GM12864 (cell line): ENCODE measurements around the gene CBX8.

ENCODE experiments used
- DNase-seq: peaks from one replicate; pipeline ENCODE4 v3.0.0-alpha.2; 2011; ENCODE audit warnings: low read depth
- H3K4me3 ChIP-seq: 2 replicates; pipeline ENCODE4 v1.5.1; 2011; ENCODE audit warnings: mild to moderate bottlenecking, low read depth, low read length, control low read depth
- TF ChIP-seq, protein P1 (sequence below): IDR thresholded peaks from 2 replicates; pipeline ENCODE4 v1.5.1; 2011; ENCODE audit warnings: low read depth, mild to moderate bottlenecking, moderate library complexity, low read length, control low read depth, inconsistent platforms; ENCODE audit errors: missing control alignments

The CBX8 gene

DNA sequence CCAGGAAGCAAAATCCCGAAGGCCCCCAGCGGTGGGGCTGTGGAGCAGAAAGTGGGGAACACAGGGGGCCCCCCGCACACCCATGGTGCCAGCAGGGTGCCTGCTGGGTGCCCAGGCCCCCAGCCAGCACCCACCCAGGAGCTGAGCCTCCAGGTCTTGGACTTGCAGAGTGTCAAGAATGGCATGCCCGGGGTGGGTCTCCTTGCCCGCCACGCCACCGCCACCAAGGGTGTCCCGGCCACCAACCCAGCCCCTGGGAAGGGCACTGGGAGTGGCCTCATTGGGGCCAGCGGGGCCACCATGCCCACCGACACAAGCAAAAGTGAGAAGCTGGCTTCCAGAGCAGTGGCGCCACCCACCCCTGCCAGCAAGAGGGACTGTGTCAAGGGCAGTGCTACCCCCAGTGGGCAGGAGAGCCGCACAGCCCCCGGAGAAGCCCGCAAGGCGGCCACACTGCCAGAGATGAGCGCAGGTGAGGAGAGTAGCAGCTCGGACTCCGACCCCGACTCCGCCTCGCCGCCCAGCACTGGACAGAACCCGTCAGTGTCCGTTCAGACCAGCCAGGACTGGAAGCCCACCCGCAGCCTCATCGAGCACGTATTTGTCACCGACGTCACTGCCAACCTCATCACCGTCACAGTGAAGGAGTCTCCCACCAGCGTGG is 12.4 kb downstream of the CBX8 start:
- no peak overlapping the region for H3K4me3 ChIP-seq
- TF ChIP-seq, protein P1, sequence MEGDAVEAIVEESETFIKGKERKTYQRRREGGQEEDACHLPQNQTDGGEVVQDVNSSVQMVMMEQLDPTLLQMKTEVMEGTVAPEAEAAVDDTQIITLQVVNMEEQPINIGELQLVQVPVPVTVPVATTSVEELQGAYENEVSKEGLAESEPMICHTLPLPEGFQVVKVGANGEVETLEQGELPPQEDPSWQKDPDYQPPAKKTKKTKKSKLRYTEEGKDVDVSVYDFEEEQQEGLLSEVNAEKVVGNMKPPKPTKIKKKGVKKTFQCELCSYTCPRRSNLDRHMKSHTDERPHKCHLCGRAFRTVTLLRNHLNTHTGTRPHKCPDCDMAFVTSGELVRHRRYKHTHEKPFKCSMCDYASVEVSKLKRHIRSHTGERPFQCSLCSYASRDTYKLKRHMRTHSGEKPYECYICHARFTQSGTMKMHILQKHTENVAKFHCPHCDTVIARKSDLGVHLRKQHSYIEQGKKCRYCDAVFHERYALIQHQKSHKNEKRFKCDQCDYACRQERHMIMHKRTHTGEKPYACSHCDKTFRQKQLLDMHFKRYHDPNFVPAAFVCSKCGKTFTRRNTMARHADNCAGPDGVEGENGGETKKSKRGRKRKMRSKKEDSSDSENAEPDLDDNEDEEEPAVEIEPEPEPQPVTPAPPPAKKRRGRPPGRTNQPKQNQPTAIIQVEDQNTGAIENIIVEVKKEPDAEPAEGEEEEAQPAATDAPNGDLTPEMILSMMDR = no peak
- DNase-seq = no peak

DNA sequence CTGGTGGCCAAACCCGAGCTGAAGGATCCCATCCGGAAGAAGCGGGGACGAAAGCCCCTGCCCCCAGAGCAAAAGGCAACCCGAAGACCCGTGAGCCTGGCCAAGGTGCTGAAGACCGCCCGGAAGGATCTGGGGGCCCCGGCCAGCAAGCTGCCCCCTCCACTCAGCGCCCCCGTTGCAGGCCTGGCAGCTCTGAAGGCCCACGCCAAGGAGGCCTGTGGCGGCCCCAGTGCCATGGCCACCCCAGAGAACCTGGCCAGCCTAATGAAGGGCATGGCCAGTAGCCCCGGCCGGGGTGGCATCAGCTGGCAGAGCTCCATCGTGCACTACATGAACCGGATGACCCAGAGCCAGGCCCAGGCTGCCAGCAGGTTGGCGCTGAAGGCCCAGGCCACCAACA is 13.0 kb downstream of the CBX8 start:
- H3K4me3 ChIP-seq = no peak overlapping the region
- no peak for DNase-seq
- TF ChIP-seq, protein P1 = no peak

DNA sequence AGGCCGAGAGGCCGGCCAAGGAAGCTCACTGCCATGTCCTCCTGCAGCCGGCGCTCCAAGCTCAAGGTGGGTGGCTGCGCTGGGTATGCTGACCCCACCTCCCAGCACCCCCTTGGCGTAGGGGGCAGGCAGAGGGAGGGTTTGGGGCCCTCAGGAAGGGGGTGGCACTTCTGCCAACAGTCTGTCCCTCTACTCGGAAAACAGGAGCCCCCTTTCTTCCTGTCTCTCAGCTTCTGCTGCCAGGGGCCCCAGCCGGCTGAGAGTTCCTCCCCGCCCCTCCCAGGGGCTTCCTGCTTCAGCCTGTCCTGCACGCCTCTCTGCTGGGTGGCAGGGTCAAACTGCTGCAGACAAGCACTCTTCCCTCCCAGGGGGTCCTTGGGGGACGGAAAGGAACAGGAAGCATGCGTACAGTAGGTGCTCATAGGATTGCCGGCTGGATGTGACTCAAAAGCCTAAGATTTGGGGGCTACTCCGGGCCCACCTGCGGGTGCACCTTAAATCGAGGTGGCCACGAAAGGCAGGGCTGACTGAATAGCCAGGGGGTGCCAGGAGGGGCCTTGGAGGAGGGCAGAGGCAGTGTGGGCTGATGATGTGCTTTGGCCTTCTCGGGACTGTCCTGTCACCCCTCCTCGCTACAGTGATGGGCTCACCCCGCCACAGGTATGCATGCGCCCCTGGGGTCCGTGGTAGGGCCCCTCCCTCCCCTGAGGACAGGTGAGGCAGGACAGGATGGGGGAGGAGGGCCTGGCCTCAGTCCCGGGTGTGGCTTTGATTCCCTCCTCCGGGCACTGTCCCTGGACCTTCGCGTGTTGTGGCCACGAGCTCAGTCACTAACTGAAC is 14.9 kb downstream of the CBX8 start:
- TF ChIP-seq, protein P1 = no peak
- DNase-seq = no peak
- no peak overlapping the region for H3K4me3 ChIP-seq

DNA sequence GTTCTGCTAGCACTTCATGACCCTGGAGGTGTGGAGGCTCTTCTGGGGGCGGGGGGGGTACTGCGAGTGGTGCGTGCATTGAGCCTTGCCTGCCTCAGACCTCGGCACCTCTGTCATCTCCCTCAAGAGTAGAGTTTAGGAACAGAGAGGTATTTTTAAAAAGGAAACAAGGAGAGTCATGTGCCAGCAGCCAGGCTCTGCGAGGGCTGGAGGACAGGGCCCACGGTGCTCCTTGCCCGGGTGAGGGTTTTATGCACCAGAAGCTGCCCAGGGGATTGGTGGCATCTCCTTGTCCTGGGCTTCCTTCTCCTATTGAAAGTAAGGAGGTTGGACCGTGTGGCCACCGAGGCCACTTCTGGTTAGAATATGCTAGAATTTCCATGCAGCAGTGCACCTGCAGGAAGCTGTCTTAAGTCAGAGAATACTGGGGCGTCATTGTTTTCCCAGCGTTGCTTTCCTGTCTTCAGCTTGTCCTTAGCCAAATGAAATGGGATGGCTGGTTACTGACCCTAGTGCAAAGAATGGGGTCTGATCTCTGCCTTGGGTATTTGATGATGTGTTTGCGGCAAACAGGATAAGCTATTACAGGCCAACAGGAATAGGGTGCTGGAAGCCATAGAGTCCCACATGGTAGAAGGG is 15.7 kb downstream of the CBX8 start:
- TF ChIP-seq, protein P1 = no peak
- H3K4me3 ChIP-seq = no peak overlapping the region
- no peak for DNase-seq

DNA sequence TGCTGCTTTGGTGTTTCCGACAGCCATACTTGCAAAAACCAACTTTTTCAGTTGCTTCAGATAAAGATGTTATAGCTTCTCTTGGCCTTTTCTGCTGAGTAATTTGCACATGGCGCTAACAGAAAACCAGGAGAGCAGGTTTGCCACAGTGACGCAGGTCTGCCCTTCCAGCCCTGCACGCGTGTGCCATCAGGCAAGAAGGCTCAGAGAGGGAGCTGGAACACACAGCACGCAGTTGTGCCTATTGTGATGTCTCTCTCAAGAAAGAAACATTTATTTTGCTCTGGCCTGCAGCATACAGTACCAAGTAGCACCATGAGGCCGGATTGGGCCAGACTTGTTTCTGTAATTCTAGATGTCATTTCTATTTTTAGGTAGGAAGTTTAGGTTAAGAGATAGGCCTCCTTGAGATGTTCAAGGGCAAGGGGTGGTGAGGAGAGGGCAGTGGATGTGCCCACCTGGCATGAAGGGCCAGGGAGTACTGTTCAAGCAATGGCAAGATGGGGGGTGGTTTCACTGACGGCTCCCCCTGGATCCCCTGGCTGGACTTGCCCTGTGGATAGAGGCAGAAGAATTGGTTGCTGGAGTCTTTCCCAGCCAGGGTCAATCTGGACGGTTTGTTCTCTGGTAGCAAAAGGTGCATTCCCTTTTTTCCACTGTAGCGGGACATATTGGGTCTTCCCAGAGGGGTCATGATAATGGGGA is 17.1 kb downstream of the CBX8 start:
- TF ChIP-seq, protein P1 = no peak
- no peak for DNase-seq
- no peak overlapping the region for H3K4me3 ChIP-seq

DNA sequence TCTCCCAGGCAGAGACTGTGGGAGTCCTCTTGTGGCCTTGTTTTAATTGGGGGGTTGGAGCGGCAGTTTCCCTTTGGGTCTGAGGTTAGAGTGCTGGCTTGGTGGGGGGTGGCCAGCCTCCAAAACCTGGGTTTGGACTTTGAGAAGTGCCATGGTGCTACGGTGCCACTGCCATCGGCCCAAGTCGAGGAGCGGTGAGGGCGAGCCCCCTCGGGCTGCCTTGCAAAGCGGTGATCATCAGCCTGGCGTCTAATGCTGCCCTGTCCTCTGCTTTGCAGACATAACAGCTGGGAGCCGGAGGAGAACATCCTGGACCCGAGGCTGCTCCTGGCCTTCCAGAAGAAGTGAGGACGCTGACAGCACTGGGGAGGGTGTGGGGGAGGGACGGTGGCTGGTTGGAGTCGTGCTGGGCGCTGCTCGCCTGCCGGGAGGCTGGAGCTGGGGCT is 17.8 kb downstream of the CBX8 start:
- no peak for DNase-seq
- TF ChIP-seq, protein P1 = no peak
- H3K4me3 ChIP-seq = peak overlapping the region; percentile 54; the same call in 1 of the 2 replicates
